ENCODE results near the gene BSN. TPM values are rescaled to one million over a fixed set of nuclear protein-coding genes. Genes with fewer than 3 reads are reported as not detected.

The BSN gene
- total and polyA plus RNA-seq, 2 experiments from 2014 or later: under 0.01 to 0.03 TPM

- H3K27ac ChIP-seq: no peak overlapping the region
- no peaks in the 10 kb centered on the region for H3K79me2 ChIP-seq (ENCODE audit: insufficient read depth)
- TF ChIP-seq EZH2phosphoT487 (IDR thresholded peaks at IDR 0.05; ENCODE audit: insufficient read depth, low read depth): no peak
- TF ChIP-seq EZH2 (IDR thresholded peaks at IDR 0.05; ENCODE audit: insufficient read depth, poor library complexity, severe bottlenecking): no peak
- no peak overlapping the region for H3K4me2 ChIP-seq (ENCODE audit: unreplicated experiment)
- no peak for DNase-seq
- no peak overlapping the region for H3K4me3 ChIP-seq
- H3K36me3 ChIP-seq (ENCODE audit: low read depth): no peaks in the 10 kb centered on the region
- H2AFZ ChIP-seq: no peak overlapping the region
- no peak overlapping the region for H3K9ac ChIP-seq
- H4K20me1 ChIP-seq (ENCODE audit: insufficient read depth): no peaks in the 10 kb centered on the region
- H3K27me3 ChIP-seq (replicated peaks; ENCODE audit: insufficient read depth): no peaks in the 10 kb centered on the region
- H3K9me3 ChIP-seq (ENCODE audit: low read depth): no peaks in the 10 kb centered on the region
- H3K9me2 ChIP-seq (ENCODE audit: insufficient read depth): no peaks in the 10 kb centered on the region
- in situ Hi-C loops (cut with MboI): no loop called here
- H3F3A ChIP-seq (ENCODE audit: insufficient read depth): 0 out of 2 replicates have a peak, but pooled peaks cover 3% of the 10 kb centered on the region
- WGBS, 2 experiments (ENCODE audit: low coverage in 1 of 2, low lambda C conversion rate in 2 of 2, missing lambda C conversion rate in 2 of 2): 29% methylated on average over 5 of the region's 5 CpGs
- H3K4me1 ChIP-seq (ENCODE audit: insufficient read depth): peaks cover 4% of the 10 kb centered on the region; the same call in 1 of the 2 replicates
Observed at GRCh38 chr3:49668414-49668797, 114.1 kb downstream of the BSN start.

DNA sequence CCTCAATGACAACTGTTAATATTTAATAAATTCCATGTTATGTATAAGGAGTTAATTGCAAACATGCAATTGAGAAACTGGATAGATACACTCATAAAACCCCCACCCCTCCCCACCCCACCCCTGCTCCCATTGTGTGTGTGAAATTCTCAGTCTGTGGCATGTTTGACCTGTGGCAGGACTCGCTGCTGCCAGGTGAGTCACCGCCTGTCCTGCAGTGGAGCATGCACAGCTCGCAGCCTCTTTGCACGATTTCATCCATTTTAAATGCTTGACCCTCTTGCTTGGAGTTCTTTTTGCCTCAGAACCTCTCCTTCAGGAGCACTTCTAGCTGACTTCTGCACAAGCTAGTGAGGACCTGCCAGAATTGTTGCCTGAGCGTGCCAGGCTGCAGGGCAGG lies 114.6 kb downstream of the BSN start:
- 37 to 41% methylated on average over 5 of the region's 5 CpGs for WGBS, 2 experiments (ENCODE audit: low coverage in 1 of 2, low lambda C conversion rate in 2 of 2, missing lambda C conversion rate in 2 of 2)
- H3K9me2 ChIP-seq (ENCODE audit: insufficient read depth): no peaks in the 10 kb centered on the region
- H3K4me1 ChIP-seq (ENCODE audit: insufficient read depth): peaks cover 4% of the 10 kb centered on the region; the same call in 1 of the 2 replicates
- H4K20me1 ChIP-seq (ENCODE audit: insufficient read depth): no peaks in the 10 kb centered on the region
- no peak overlapping the region for H3K9ac ChIP-seq
- DNase-seq: peak; percentile 66
- TF ChIP-seq EZH2 (IDR thresholded peaks at IDR 0.05; ENCODE audit: insufficient read depth, poor library complexity, severe bottlenecking) (no peak), EZH2phosphoT487 (IDR thresholded peaks at IDR 0.05; ENCODE audit: insufficient read depth, low read depth) (no peak)
- H3K27ac ChIP-seq: no peak overlapping the region
- 0 out of 2 replicates have a peak, but pooled peaks cover 3% of the 10 kb centered on the region for H3F3A ChIP-seq (ENCODE audit: insufficient read depth)
- H2AFZ ChIP-seq: no peak overlapping the region
- no peak overlapping the region for H3K4me3 ChIP-seq
- no peaks in the 10 kb centered on the region for H3K36me3 ChIP-seq (ENCODE audit: low read depth)
- no peak overlapping the region for H3K4me2 ChIP-seq (ENCODE audit: unreplicated experiment)
- H3K9me3 ChIP-seq (ENCODE audit: low read depth): no peaks in the 10 kb centered on the region
- H3K27me3 ChIP-seq (replicated peaks; ENCODE audit: insufficient read depth): no peaks in the 10 kb centered on the region
- no peaks in the 10 kb centered on the region for H3K79me2 ChIP-seq (ENCODE audit: insufficient read depth)
- in situ Hi-C loops (cut with MboI): no loop called here

DNA sequence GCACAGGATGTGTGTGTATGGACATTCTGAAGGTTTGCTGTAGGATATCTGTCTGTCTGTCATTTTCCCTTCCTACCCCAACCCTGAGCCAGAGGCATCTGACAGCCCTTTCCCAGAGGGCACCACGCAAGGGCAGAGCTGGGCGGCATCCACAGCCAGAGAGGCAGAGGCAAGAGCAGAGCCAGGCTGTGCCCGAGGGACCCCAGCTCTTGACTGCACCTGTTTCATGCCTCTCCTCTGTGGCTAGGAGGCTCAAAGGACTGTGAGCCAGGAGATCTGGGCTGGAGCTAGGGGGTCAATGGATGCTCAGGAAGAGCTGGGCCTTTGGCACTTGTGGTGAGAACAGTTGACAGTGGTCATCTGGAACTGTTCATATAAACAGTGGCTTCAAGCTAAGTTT lies 115.1 kb downstream of the BSN start:
- in situ Hi-C loops (cut with MboI): no loop called here
- Histone ChIP-seq H3F3A (ENCODE audit: insufficient read depth) (0 out of 2 replicates have a peak, but pooled peaks cover 3% of the 10 kb centered on the region), H3K9ac (no peak overlapping the region), H3K9me3 (ENCODE audit: low read depth) (no peaks in the 10 kb centered on the region), H3K27me3 (replicated peaks; ENCODE audit: insufficient read depth) (no peaks in the 10 kb centered on the region), H3K4me2 (ENCODE audit: unreplicated experiment) (no peak overlapping the region), H3K4me1 (ENCODE audit: insufficient read depth) (peaks cover 4% of the 10 kb centered on the region; the same call in 1 of the 2 replicates), H3K79me2 (ENCODE audit: insufficient read depth) (no peaks in the 10 kb centered on the region; the same call in 1 of the 2 replicates), H3K27ac (no peak overlapping the region), H4K20me1 (ENCODE audit: insufficient read depth) (no peaks in the 10 kb centered on the region), H3K36me3 (ENCODE audit: low read depth) (no peaks in the 10 kb centered on the region), H3K9me2 (ENCODE audit: insufficient read depth) (no peaks in the 10 kb centered on the region), H3K4me3 (no peak overlapping the region), H2AFZ (no peak overlapping the region)
- no peak for DNase-seq
- TF ChIP-seq EZH2 (IDR thresholded peaks at IDR 0.05; ENCODE audit: insufficient read depth, poor library complexity, severe bottlenecking): no peak
- no peak for TF ChIP-seq EZH2phosphoT487 (IDR thresholded peaks at IDR 0.05; ENCODE audit: insufficient read depth, low read depth)
- WGBS, 2 experiments (ENCODE audit: low coverage in 1 of 2, low lambda C conversion rate in 2 of 2, missing lambda C conversion rate in 2 of 2): 53 to 75% methylated on average over 3 of the region's 3 CpGs

DNA sequence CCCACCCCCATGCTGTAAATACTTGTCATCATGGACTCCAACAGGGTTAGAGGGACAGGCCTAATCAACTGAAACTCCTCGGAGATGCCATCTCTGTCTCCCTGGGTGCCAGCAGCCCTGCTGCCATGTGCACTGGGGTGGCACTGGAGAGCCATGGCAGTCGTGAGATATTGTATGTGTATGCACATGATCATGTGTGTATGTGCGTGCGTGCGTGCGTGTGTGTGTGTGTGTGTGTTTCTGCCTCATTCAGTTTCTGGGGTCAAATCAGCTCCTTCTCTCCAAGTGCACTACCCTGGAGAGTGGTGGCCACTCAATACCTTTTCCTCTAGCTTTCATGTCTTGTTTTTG lies 116.6 kb downstream of the BSN start:
- DNase-seq: no peak
- in situ Hi-C loops (cut with MboI): loop anchor here (10.0 kb wide), 1 partner anchor 126 kb away; no protein-coding TSS in a partner anchor

More for the DNA sequence above, 116.6 kb downstream of the BSN start:
- Histone ChIP-seq H3K9me3 (ENCODE audit: low read depth) (no peaks in the 10 kb centered on the region), H3K9me2 (ENCODE audit: insufficient read depth) (no peaks in the 10 kb centered on the region), H4K20me1 (ENCODE audit: insufficient read depth) (no peaks in the 10 kb centered on the region), H3K27me3 (replicated peaks; ENCODE audit: insufficient read depth) (no peaks in the 10 kb centered on the region), H3K27ac (no peak overlapping the region), H3K9ac (no peak overlapping the region), H3K36me3 (ENCODE audit: low read depth) (no peaks in the 10 kb centered on the region), H3K4me1 (ENCODE audit: insufficient read depth) (peaks cover 11% of the 10 kb centered on the region), H3F3A (ENCODE audit: insufficient read depth) (0 out of 2 replicates have a peak, but pooled peaks cover 3% of the 10 kb centered on the region), H3K79me2 (ENCODE audit: insufficient read depth) (peaks cover 12% of the 10 kb centered on the region), H3K4me3 (no peak overlapping the region), H2AFZ (no peak overlapping the region), H3K4me2 (ENCODE audit: unreplicated experiment) (no peak overlapping the region)
- TF ChIP-seq EZH2phosphoT487 (IDR thresholded peaks at IDR 0.05; ENCODE audit: insufficient read depth, low read depth) (no peak), EZH2 (IDR thresholded peaks at IDR 0.05; ENCODE audit: insufficient read depth, poor library complexity, severe bottlenecking) (no peak)
- WGBS, 2 experiments (ENCODE audit: low coverage in 1 of 2, low lambda C conversion rate in 2 of 2, missing lambda C conversion rate in 2 of 2): 60 to 61% methylated on average over 6 of the region's 6 CpGs
